ENCODE data around the gene ESPL1. TPM values are rescaled to one million over a fixed set of nuclear protein-coding genes. Genes with fewer than 3 reads are reported as not detected.

Gene ESPL1
- total and polyA plus RNA-seq, 2 of the 8 experiments (the other 6 are each of a cell fraction or from before 2014, with no cell fraction given): 31.8 to 52.7 TPM

- H3K4me2 ChIP-seq (ENCODE audit: insufficient read depth in 1 of 2, low read depth in 2 of 2, low read length in 2 of 2): no peak overlapping the region
- no peak overlapping the region for H2AFZ ChIP-seq (ENCODE audit: low read length)
- H4K5ac ChIP-seq (ENCODE audit: insufficient read length, low read depth, low read length): no peak overlapping the region
- H2BK20ac ChIP-seq (ENCODE audit: low read length): no peak overlapping the region
- H2BK5ac ChIP-seq (ENCODE audit: low read depth, low read length): no peak overlapping the region; the same call in 1 of the 2 replicates
- H3K79me1 ChIP-seq (ENCODE audit: low read depth, low read length): no peaks in the 10 kb centered on the region
- no peak overlapping the region for H2BK12ac ChIP-seq (ENCODE audit: low read depth, low read length)
- WGBS, 2 experiments (ENCODE audit: extremely low coverage in 1 of 2, insufficient coverage in 1 of 2, insufficient read length in 1 of 2, insufficient replicate concordance in 2 of 2, low coverage in 1 of 2, low lambda C conversion rate in 2 of 2, missing lambda C conversion rate in 1 of 2): 92% methylated on average over 4 of the region's 4 CpGs; no CpG with 5 or more reads in 1 of the 2 experiments
- H2BK120ac ChIP-seq (replicated peaks; ENCODE audit: low read depth, low read length): no peak overlapping the region
- no peak overlapping the region for H3K4ac ChIP-seq (replicated peaks; ENCODE audit: insufficient read length, low read depth, low read length)
- H3K23ac ChIP-seq (ENCODE audit: insufficient read length): no peak overlapping the region
- H4K91ac ChIP-seq (replicated peaks; ENCODE audit: insufficient read length, low read length): no peak overlapping the region
- POLR2A ChIA-PET (ENCODE audit: partially characterized antibody): interaction anchor here (0.9 to 12.4 kb wide), 3 partner anchors 7 to 42 kb away, joined by 3 to 151 read pairs (median 4); no protein-coding TSS in a partner anchor
- H3K56ac ChIP-seq (replicated peaks; ENCODE audit: insufficient read length, low read depth, low read length): no peak overlapping the region
- TF ChIP-seq ATF2 (IDR thresholded peaks at IDR 0.05; ENCODE audit: low read length) (no peak), HDAC2 (IDR thresholded peaks at IDR 0.05; ENCODE audit: borderline replicate concordance in 1 of 2, low read depth in 2 of 2, low read length in 2 of 2) (no peak), YY1 (IDR thresholded peaks at IDR 0.05; ENCODE audit: low read depth, low read length) (no peak), NANOG (IDR thresholded peaks at IDR 0.05; ENCODE audit: insufficient read depth, low read depth, low read length, poor library complexity, severe bottlenecking) (no peak), USF2 (IDR thresholded peaks at IDR 0.05; ENCODE audit: low read length) (no peak), SUZ12 (IDR thresholded peaks at IDR 0.05; ENCODE audit: low read length) (no peak), BACH1 (IDR thresholded peaks at IDR 0.05; ENCODE audit: low read length) (no peak), PHF8 (conservative IDR thresholded peaks at IDR 0.05; ENCODE audit: low read depth, low read length) (no peak), RBBP5 (IDR thresholded peaks at IDR 0.05; ENCODE audit: borderline replicate concordance, low read depth, low read length) (no peak), CBX5 (IDR thresholded peaks at IDR 0.05; ENCODE audit: low read depth, low read length) (no peak)
- no peak overlapping the region for H2BK15ac ChIP-seq (ENCODE audit: low read length)
- no peak overlapping the region for H3K9ac ChIP-seq (replicated peaks in 1 of 4; ENCODE audit: extremely low read depth in 1 of 4, low read depth in 3 of 4, low read length in 3 of 4)
- H3K23me2 ChIP-seq (ENCODE audit: low read depth, low read length): peaks cover 9% of the 10 kb centered on the region
- CTCF ChIA-PET (ENCODE audit: partially characterized antibody): interaction anchor here (1.4 to 21.6 kb wide), 4 partner anchors 13 to 35 kb away, joined by 3 to 654 read pairs (median 28); partner anchors contain the start of gene ESPL1
- DNase-seq (ENCODE audit: low read depth in 1 of 2, low spot score in 2 of 2): no peak
- H3K79me2 ChIP-seq (ENCODE audit: control insufficient read depth in 1 of 2, insufficient read depth in 2 of 2, low read length in 2 of 2): peaks cover 0 to 13% of the 10 kb centered on the region in 2 experiments; a peak in 1 of 4 replicates
- no peaks in the 10 kb centered on the region; a peak in 1 of 8 replicates for H3K36me3 ChIP-seq (ENCODE audit: control insufficient read depth in 2 of 4, insufficient read depth in 4 of 4, low read length in 3 of 4)
- H3K27me3 ChIP-seq (replicated peaks in 1 of 4; ENCODE audit: control insufficient read depth in 3 of 4, extremely low read depth in 1 of 4, insufficient read depth in 3 of 4, low read length in 3 of 4): no peaks in the 10 kb centered on the region
- no peaks in the 10 kb centered on the region for H3K9me3 ChIP-seq (ENCODE audit: insufficient read depth in 2 of 2, low read depth in 1 of 2, low read length in 1 of 2)
- no peak overlapping the region for H3K27ac ChIP-seq (ENCODE audit: low read depth, low read length)
- no peak for FAIRE-seq
- no peak overlapping the region for H2AK5ac ChIP-seq (ENCODE audit: low read depth, low read length)
- no peak overlapping the region for H3K14ac ChIP-seq (ENCODE audit: insufficient read length)
- H3K4me3 ChIP-seq (ENCODE audit: extremely low read depth in 1 of 4, insufficient read depth in 2 of 4, low read depth in 3 of 4, low read length in 4 of 4): no peak overlapping the region
- no peak overlapping the region for H4K8ac ChIP-seq (ENCODE audit: extremely low read depth, insufficient read depth, low read length)
- no peaks in the 10 kb centered on the region for H4K20me1 ChIP-seq (replicated peaks in 1 of 2; ENCODE audit: control insufficient read depth in 1 of 2, insufficient read depth in 2 of 2, low read length in 2 of 2)
- peaks cover 35 to 63% (median 45%) of the 10 kb centered on the region in 4 experiments for H3K4me1 ChIP-seq (replicated peaks in 1 of 4; ENCODE audit: control insufficient read depth in 3 of 4, insufficient read depth in 4 of 4, low read length in 3 of 4)
- no peak overlapping the region for H3K18ac ChIP-seq (ENCODE audit: extremely low read depth, low read length)
These were observed 41.3 kb upstream of the ESPL1 start for GRCh38 chr12:53226815-53227214.
